Measurements from ENCODE around the gene RALGAPA2.

The RALGAPA2 gene

GRCh38 chr20:20499439-20499838 is 213.0 kb downstream of the RALGAPA2 start:
- H3K4me3 ChIP-seq, result no peak overlapping the region
- H3K4me2 ChIP-seq, result no peak overlapping the region
- no peak for TF ChIP-seq Cebpa-rat (IDR thresholded peaks at IDR 0.05)
- H3K36me3 ChIP-seq, result peaks cover 80% of the 10 kb centered on the region
- no peaks in the 10 kb centered on the region for H3K9me3 ChIP-seq
- H3K4me1 ChIP-seq, result no peaks in the 10 kb centered on the region
- no peak overlapping the region for H3K9ac ChIP-seq
- H4K20me1 ChIP-seq, result no peaks in the 10 kb centered on the region
- no peaks in the 10 kb centered on the region for H3K27me3 ChIP-seq
- no peak overlapping the region for H3K27ac ChIP-seq

- TF ChIP-seq Cebpa-rat (IDR thresholded peaks at IDR 0.05), result no peak
- no peaks in the 10 kb centered on the region for H4K20me1 ChIP-seq
- no peak overlapping the region for H3K27ac ChIP-seq
- no peak overlapping the region for H3K9ac ChIP-seq
- no peaks in the 10 kb centered on the region for H3K4me1 ChIP-seq
- no peaks in the 10 kb centered on the region for H3K9me3 ChIP-seq
- peaks cover 77% of the 10 kb centered on the region for H3K36me3 ChIP-seq
- H3K4me2 ChIP-seq, result no peak overlapping the region
- H3K4me3 ChIP-seq, result no peak overlapping the region
- H3K27me3 ChIP-seq, result no peaks in the 10 kb centered on the region
Observed at GRCh38 chr20:20498076-20498861, 214.2 kb downstream of the RALGAPA2 start.

GRCh38 chr20:20497242-20497978 is 215.0 kb downstream of the RALGAPA2 start:
- Histone ChIP-seq H3K36me3 (peaks cover 75% of the 10 kb centered on the region), H3K9ac (no peak overlapping the region), H3K9me3 (no peaks in the 10 kb centered on the region), H4K20me1 (no peaks in the 10 kb centered on the region), H3K27ac (no peak overlapping the region), H3K4me1 (no peaks in the 10 kb centered on the region), H3K4me2 (no peak overlapping the region), H3K4me3 (no peak overlapping the region), H3K27me3 (no peaks in the 10 kb centered on the region)
- TF ChIP-seq Cebpa-rat (IDR thresholded peaks at IDR 0.05), result no peak

GRCh38 chr20:20495729-20496503 is 216.5 kb downstream of the RALGAPA2 start:
- no peak overlapping the region for H3K9ac ChIP-seq

GRCh38 chr20:20493701-20494100 is 218.7 kb downstream of the RALGAPA2 start:
- H3K4me2 ChIP-seq, result no peak overlapping the region
- H3K4me3 ChIP-seq, result no peak overlapping the region
- H3K4me1 ChIP-seq, result no peaks in the 10 kb centered on the region
- no peak for TF ChIP-seq Cebpa-rat (IDR thresholded peaks at IDR 0.05)
- H3K9me3 ChIP-seq, result no peaks in the 10 kb centered on the region
- H4K20me1 ChIP-seq, result no peaks in the 10 kb centered on the region
- no peak overlapping the region for H3K27ac ChIP-seq
- H3K27me3 ChIP-seq, result no peaks in the 10 kb centered on the region
- H3K36me3 ChIP-seq, result peaks cover 53% of the 10 kb centered on the region
- H3K9ac ChIP-seq, result no peak overlapping the region

More at GRCh38 chr20:20495729-20496503, 216.5 kb downstream of the RALGAPA2 start:
- no peaks in the 10 kb centered on the region for H3K4me1 ChIP-seq
- H3K36me3 ChIP-seq, result peaks cover 67% of the 10 kb centered on the region
- no peak for TF ChIP-seq Cebpa-rat (IDR thresholded peaks at IDR 0.05)
- no peak overlapping the region for H3K27ac ChIP-seq
- H3K9me3 ChIP-seq, result no peaks in the 10 kb centered on the region
- no peak overlapping the region for H3K4me2 ChIP-seq
- no peak overlapping the region for H3K4me3 ChIP-seq
- no peaks in the 10 kb centered on the region for H3K27me3 ChIP-seq
- H4K20me1 ChIP-seq, result no peaks in the 10 kb centered on the region

- H3K4me3 ChIP-seq, result no peak overlapping the region
- no peak for TF ChIP-seq Cebpa-rat (IDR thresholded peaks at IDR 0.05)
- H3K36me3 ChIP-seq, result peaks cover 52% of the 10 kb centered on the region
Observed at GRCh38 chr20:20492521-20493332, 219.7 kb downstream of the RALGAPA2 start.

GRCh38 chr20:20491784-20492264 is 220.6 kb downstream of the RALGAPA2 start:
- no peak overlapping the region for H3K27ac ChIP-seq
- no peaks in the 10 kb centered on the region for H3K4me1 ChIP-seq
- peaks cover 53% of the 10 kb centered on the region for H3K36me3 ChIP-seq
- no peaks in the 10 kb centered on the region for H3K9me3 ChIP-seq
- no peak overlapping the region for H3K9ac ChIP-seq
- no peak overlapping the region for H3K4me3 ChIP-seq
- no peaks in the 10 kb centered on the region for H4K20me1 ChIP-seq
- TF ChIP-seq Cebpa-rat (IDR thresholded peaks at IDR 0.05), result no peak
- no peaks in the 10 kb centered on the region for H3K27me3 ChIP-seq
- H3K4me2 ChIP-seq, result no peak overlapping the region

More at GRCh38 chr20:20492521-20493332, 219.7 kb downstream of the RALGAPA2 start:
- Histone ChIP-seq H3K27ac (no peak overlapping the region), H4K20me1 (no peaks in the 10 kb centered on the region), H3K9me3 (no peaks in the 10 kb centered on the region), H3K27me3 (no peaks in the 10 kb centered on the region), H3K9ac (no peak overlapping the region), H3K4me2 (no peak overlapping the region), H3K4me1 (no peaks in the 10 kb centered on the region)

GRCh38 chr20:20491110-20491783 is 221.2 kb downstream of the RALGAPA2 start:
- no peaks in the 10 kb centered on the region for H3K9me3 ChIP-seq
- H3K4me1 ChIP-seq, result no peaks in the 10 kb centered on the region
- no peaks in the 10 kb centered on the region for H4K20me1 ChIP-seq
- H3K4me2 ChIP-seq, result no peak overlapping the region
- no peak overlapping the region for H3K4me3 ChIP-seq
- H3K27ac ChIP-seq, result no peak overlapping the region
- no peak for TF ChIP-seq Cebpa-rat (IDR thresholded peaks at IDR 0.05)
- no peaks in the 10 kb centered on the region for H3K27me3 ChIP-seq
- no peak overlapping the region for H3K9ac ChIP-seq
- peaks cover 50% of the 10 kb centered on the region for H3K36me3 ChIP-seq
